GM12874 (cell line): Measurements from ENCODE around the gene FER1L5.

Source experiments
- CTCF ChIP-seq: IDR thresholded peaks from 2 replicates; pipeline ENCODE4 v1.5.1; 2011; ENCODE audit warnings: low read depth, mild to moderate bottlenecking, control low read depth, low read length, moderate library complexity; ENCODE audit not compliant: insufficient read depth

The FER1L5 gene

GRCh38 chr2:96604104-96604503 is 38.5 kb upstream of the FER1L5 start:
- TF ChIP-seq CTCF: peak; percentile 47

- TF ChIP-seq CTCF: no peak
Measured at GRCh38 chr2:96608469-96609455, 33.8 kb upstream of the FER1L5 start.

- TF ChIP-seq CTCF: no peak
Measured at GRCh38 chr2:96616128-96616527, 26.4 kb upstream of the FER1L5 start.

- TF ChIP-seq CTCF: no peak
Measured at GRCh38 chr2:96616535-96616934, 26.0 kb upstream of the FER1L5 start.

- TF ChIP-seq CTCF: no peak
Measured at GRCh38 chr2:96617012-96617411, 25.6 kb upstream of the FER1L5 start.

GRCh38 chr2:96618596-96619283 is 23.8 kb upstream of the FER1L5 start:
- TF ChIP-seq CTCF: no peak

- no peak for TF ChIP-seq CTCF
Measured at GRCh38 chr2:96622544-96622943, 20.0 kb upstream of the FER1L5 start.
